Tibial nerve (tissue), 4 donors: ENCODE measurements around the gene SYCP2L. TPM values are rescaled to one million over a fixed set of nuclear protein-coding genes. Genes with fewer than 3 reads are reported as not detected.
"Not testable (repeated sequence)": the region's sequence is repeated elsewhere in the genome, so short reads cannot be mapped to it uniquely, and the experiment has no call there.

Experiments
- DNase-seq, 2 donors: peaks; one replicate each; pipeline ENCODE4 v3.0.0-alpha.2; 2019; ENCODE audit warnings: low spot score in 2 of 2
- H3K27ac ChIP-seq, 4 donors: fragments of 200-600 bp; sonication (generic) in 3 of 4; one replicate each; pipeline ENCODE4 v1.5.1; 2017 to 2019; ENCODE audit warnings: mild to moderate bottlenecking in 1 of 4
- H3K27me3 ChIP-seq, 2 donors: fragments of 200-600 bp; sonication (generic) in 1 of 2; one replicate each; pipeline versions ENCODE4 v1.5.1 to v1.6.0; 2017 to 2019
- H3K36me3 ChIP-seq, 3 donors: fragments of 200-600 bp; sonication (generic); one replicate each; pipeline ENCODE4 v1.5.1; 2018 to 2019
- H3K4me1 ChIP-seq, 4 donors: fragments of 200-600 bp; sonication (generic) in 3 of 4; one replicate each; pipeline ENCODE4 v1.5.1; 2017 to 2019
- H3K4me3 ChIP-seq, 4 donors: fragments of 200-600 bp; sonication (generic) in 3 of 4; one replicate each; pipeline ENCODE4 v1.5.1; 2017 to 2019; ENCODE audit warnings: mild to moderate bottlenecking in 1 of 4, moderate library complexity in 1 of 4
- H3K9me3 ChIP-seq, 4 donors: fragments of 200-600 bp; sonication (generic) in 3 of 4; one replicate each; pipeline ENCODE4 v1.5.1; 2017 to 2019
- EP300 ChIP-seq, 2 donors: sonication (generic); formaldehyde crosslinking; IDR thresholded peaks; one replicate each; pipeline ENCODE4 v1.6.1; 2017; ENCODE audit warnings: antibody characterized with exemption in 2 of 2, mild to moderate bottlenecking in 1 of 2
- POLR2A ChIP-seq, 2 donors: fragments of 450-650 bp; IDR thresholded peaks; one replicate each; pipeline ENCODE4 v1.6.1; 2017; ENCODE audit warnings: antibody characterized with exemption in 2 of 2, mild to moderate bottlenecking in 2 of 2, moderate library complexity in 2 of 2
- WGBS, 2 donors: methylation state at CpG; one replicate each; pipeline ENCODE4 v1.1.5; 2018; 5-methylcytosine and 5-hydroxymethylcytosine counted together
- total RNA-seq, 4 donors: library from RNA; depleted of rRNA; stranded (reverse); fragments of >200 nt; gene quantifications; one replicate each; pipeline ENCODE4 v1.1.0, GENCODE V29; 2016
- TF ChIP-seq, protein P1 (sequence below), 5 experiments: fragments of 200-600 bp in 3 of 5; fragments of 450-650 bp in 2 of 5; sonication (generic) in 3 of 5; IDR thresholded peaks; one replicate each; pipeline ENCODE4 v1.5.1; 2016 to 2019; ENCODE audit warnings: antibody characterized with exemption in 5 of 5, mild to moderate bottlenecking in 3 of 5, moderate library complexity in 2 of 5

The SYCP2L gene
- total RNA-seq, 4 donors from 2014 or later: 2.0 to 3.9 (median 3.5) TPM

GRCh38 chr6:10884245-10884972 is 2.4 kb upstream of the SYCP2L start:
- WGBS, 2 donors: 20 to 24% methylated on average over 24 of the region's 24 CpGs
- DNase-seq: no peak
- Histone ChIP-seq H3K27me3 (peaks cover 0 to 77% of the 10 kb centered on the region in 2 donors), H3K27ac (no peak overlapping the region), H3K4me3 (no peak overlapping the region), H3K36me3 (no peaks in the 10 kb centered on the region), H3K4me1 (peaks cover 0 to 39% (median 11%) of the 10 kb centered on the region in 4 donors), H3K9me3 (no peaks in the 10 kb centered on the region)
- TF ChIP-seq EP300 (IDR thresholded peaks at IDR 0.05) (no peak), POLR2A (IDR thresholded peaks at IDR 0.05) (no peak)
- TF ChIP-seq, protein P1, sequence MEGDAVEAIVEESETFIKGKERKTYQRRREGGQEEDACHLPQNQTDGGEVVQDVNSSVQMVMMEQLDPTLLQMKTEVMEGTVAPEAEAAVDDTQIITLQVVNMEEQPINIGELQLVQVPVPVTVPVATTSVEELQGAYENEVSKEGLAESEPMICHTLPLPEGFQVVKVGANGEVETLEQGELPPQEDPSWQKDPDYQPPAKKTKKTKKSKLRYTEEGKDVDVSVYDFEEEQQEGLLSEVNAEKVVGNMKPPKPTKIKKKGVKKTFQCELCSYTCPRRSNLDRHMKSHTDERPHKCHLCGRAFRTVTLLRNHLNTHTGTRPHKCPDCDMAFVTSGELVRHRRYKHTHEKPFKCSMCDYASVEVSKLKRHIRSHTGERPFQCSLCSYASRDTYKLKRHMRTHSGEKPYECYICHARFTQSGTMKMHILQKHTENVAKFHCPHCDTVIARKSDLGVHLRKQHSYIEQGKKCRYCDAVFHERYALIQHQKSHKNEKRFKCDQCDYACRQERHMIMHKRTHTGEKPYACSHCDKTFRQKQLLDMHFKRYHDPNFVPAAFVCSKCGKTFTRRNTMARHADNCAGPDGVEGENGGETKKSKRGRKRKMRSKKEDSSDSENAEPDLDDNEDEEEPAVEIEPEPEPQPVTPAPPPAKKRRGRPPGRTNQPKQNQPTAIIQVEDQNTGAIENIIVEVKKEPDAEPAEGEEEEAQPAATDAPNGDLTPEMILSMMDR (IDR thresholded peaks at IDR 0.05): no peak

GRCh38 chr6:10886365-10886690 is 524 bp upstream of the SYCP2L start:
- not testable (repeated sequence) for H3K9me3 ChIP-seq, H3K36me3 ChIP-seq, DNase-seq, H3K27ac ChIP-seq
- WGBS, 2 donors: 25 to 31% methylated on average over 11 of the region's 11 CpGs
- peaks cover 0 to 39% (median 11%) of the 10 kb centered on the region in 4 donors for H3K4me1 ChIP-seq
- H3K27me3 ChIP-seq: peaks cover 0 to 63% of the 10 kb centered on the region in 2 donors
- H3K4me3 ChIP-seq: peak overlapping the region; percentile 21 to 57 (median 26)

DNA sequence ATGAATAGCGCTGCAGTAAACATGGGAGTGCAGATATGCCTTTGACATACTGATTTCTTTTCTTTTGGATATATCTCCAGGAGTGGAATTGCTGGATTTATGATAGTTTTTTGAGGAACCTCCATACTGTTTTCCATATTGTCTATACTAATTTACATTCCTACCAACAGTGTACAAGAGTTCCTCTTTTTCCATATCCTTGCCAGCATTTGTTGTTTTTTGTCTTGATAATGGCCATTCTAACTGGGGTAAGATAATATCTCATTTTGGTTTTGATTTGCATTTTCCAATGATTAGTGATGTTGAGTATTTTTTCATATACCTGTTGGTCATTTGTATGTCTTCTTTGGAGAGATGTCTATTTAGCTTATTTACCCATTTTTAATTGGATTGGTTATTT is 3.3 kb downstream of the SYCP2L start:
- no peak for DNase-seq
- Histone ChIP-seq H3K4me3 (no peak overlapping the region), H3K27me3 (peaks cover 0 to 25% of the 10 kb centered on the region in 2 donors), H3K9me3 (no peaks in the 10 kb centered on the region), H3K27ac (no peak overlapping the region), H3K36me3 (no peaks in the 10 kb centered on the region), H3K4me1 (peaks cover 0 to 15% (median 3%) of the 10 kb centered on the region in 4 donors)
- WGBS, 2 donors: 93 to 97% methylated on average over 1 of the region's 1 CpG
- no peak for TF ChIP-seq EP300 (IDR thresholded peaks at IDR 0.05)
- TF ChIP-seq, protein P1 (IDR thresholded peaks at IDR 0.05): no peak
- no peak for TF ChIP-seq POLR2A (IDR thresholded peaks at IDR 0.05)

GRCh38 chr6:10891960-10892359 is 5.1 kb downstream of the SYCP2L start:
- no peak for DNase-seq
- Histone ChIP-seq H3K9me3 (no peaks in the 10 kb centered on the region), H3K27ac (no peak overlapping the region), H3K36me3 (no peaks in the 10 kb centered on the region), H3K4me1 (peaks cover 0 to 5% (median 0%) of the 10 kb centered on the region in 4 donors), H3K27me3 (peaks cover 0 to 7% of the 10 kb centered on the region in 2 donors), H3K4me3 (no peak overlapping the region)
- TF ChIP-seq, protein P1 (IDR thresholded peaks at IDR 0.05): no peak
- TF ChIP-seq POLR2A (IDR thresholded peaks at IDR 0.05) (no peak), EP300 (IDR thresholded peaks at IDR 0.05) (no peak)
- 82% methylated on average over 5 of the region's 5 CpGs for WGBS, 2 donors

GRCh38 chr6:10894958-10895357 is 8.1 kb downstream of the SYCP2L start:
- H3K9me3 ChIP-seq: no peaks in the 10 kb centered on the region
- H3K4me3 ChIP-seq: no peak overlapping the region
- H3K4me1 ChIP-seq: no peaks in the 10 kb centered on the region
- H3K27ac ChIP-seq: no peak overlapping the region
- 45 to 57% methylated on average over 6 of the region's 6 CpGs for WGBS, 2 donors
- TF ChIP-seq EP300 (IDR thresholded peaks at IDR 0.05) (no peak), POLR2A (IDR thresholded peaks at IDR 0.05) (no peak)
- TF ChIP-seq, protein P1 (IDR thresholded peaks at IDR 0.05): no peak
- H3K27me3 ChIP-seq: no peaks in the 10 kb centered on the region
- peaks cover 0 to 4% (median 0%) of the 10 kb centered on the region in 3 donors for H3K36me3 ChIP-seq
- no peak for DNase-seq
